ENCODE data around the gene FBP2.

FBP2 gene

DNA sequence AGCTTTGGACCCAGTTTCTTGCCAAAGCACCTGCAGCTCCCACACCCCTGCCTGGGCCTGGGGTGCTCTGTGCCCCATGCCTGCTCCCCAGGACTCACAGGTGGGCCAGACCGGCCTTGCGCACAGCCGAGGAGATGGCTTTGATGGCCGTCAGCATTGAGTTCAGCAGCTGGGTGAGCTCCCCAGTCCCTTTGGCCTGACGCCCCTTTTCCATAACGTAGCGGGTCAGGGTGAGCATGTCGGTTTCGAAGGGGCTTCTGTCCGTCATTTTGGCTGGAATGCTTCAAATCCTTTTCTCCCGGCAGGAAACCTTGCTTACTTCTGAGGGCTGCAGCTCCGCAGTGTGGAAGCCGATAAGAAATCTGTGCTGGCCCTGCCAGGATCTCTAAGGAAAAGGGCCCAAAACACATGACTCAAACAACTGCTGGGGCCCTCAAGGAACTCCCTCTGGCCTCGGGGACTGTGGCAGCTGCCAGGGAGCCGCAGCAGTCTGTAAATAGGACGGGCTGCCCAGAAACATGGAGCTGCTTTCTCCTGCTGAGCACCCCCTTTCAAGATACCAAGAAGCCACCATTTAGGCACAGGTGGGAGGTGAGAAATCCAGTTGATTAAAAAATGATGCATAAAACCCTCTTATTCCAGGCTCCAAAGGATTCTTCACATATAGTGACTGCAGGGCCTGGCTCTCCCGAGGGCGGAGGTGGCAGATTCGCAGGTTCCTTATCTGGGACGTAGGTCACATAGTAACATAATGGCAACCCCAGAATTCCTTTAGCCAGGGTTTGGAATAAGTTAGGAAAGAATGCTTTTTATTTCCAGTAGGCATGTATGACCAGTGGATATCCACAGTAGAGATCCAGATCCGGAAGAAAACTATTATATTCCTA lies at the start of gene FBP2:
Gene FBP2 (minus strand): TSS at position 366 of the 887 bp plus-strand sequence. CDS start 98 bp downstream, at position 268.
- Histone ChIP-seq H3K27me3 (ENCODE audit: low read depth) (no peaks in the 10 kb centered on the region; the same call in 1 of the 2 replicates), H3K4me3 (no peak within 1 kb of the TSS), H3K36me3 (replicated peaks) (no peaks in the 10 kb centered on the region), H3K4me1 (no peaks in the 10 kb centered on the region), H3K9me3 (no peaks in the 10 kb centered on the region)
- in situ Hi-C loops (cut with MboI; ENCODE audit: low sequenced_read_pairs): no loop called here
- DNase-seq (ENCODE audit: low spot score in 2 of 2): no peak

GRCh38 chr9:94643176-94643575 lies 49.6 kb upstream of the FBP2 start:
- Histone ChIP-seq H3K27me3 (ENCODE audit: low read depth) (no peaks in the 10 kb centered on the region), H3K36me3 (replicated peaks) (no peaks in the 10 kb centered on the region), H3K4me1 (no peaks in the 10 kb centered on the region), H3K4me3 (no peak overlapping the region), H3K9me3 (no peaks in the 10 kb centered on the region)
- in situ Hi-C loops (cut with MboI; ENCODE audit: low sequenced_read_pairs): no loop called here
- no peak for DNase-seq (ENCODE audit: low spot score in 2 of 2)

GRCh38 chr9:94642501-94642900 lies 48.9 kb upstream of the FBP2 start:
- DNase-seq (ENCODE audit: low spot score in 2 of 2): no peak
- Histone ChIP-seq H3K36me3 (replicated peaks) (no peaks in the 10 kb centered on the region), H3K9me3 (no peaks in the 10 kb centered on the region), H3K4me1 (no peaks in the 10 kb centered on the region), H3K4me3 (no peak overlapping the region), H3K27me3 (ENCODE audit: low read depth) (no peaks in the 10 kb centered on the region)
- in situ Hi-C loops (cut with MboI; ENCODE audit: low sequenced_read_pairs): no loop called here

DNA sequence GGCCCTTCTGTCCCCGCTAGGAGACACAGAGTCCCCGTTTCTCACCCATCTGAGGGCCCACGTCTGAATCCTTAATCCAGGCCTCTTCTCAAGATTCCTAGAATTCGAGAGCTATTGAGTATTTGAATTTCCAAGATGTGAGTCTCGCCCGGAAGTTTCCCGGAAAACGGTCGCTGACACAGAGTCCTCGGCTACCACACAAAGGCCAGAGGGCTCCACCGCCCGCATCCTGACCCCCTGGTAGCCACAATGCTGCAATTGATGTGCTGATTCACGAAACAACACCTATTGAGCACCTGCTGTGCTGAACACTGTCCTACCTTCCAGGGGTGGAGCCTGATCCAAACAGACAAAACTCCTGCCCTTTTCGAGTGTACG lies 46.4 kb upstream of the FBP2 start:
- Histone ChIP-seq H3K4me3 (no peak overlapping the region), H3K36me3 (replicated peaks) (no peaks in the 10 kb centered on the region), H3K4me1 (no peaks in the 10 kb centered on the region), H3K9me3 (no peaks in the 10 kb centered on the region), H3K27me3 (ENCODE audit: low read depth) (no peaks in the 10 kb centered on the region)
- DNase-seq (ENCODE audit: low spot score in 2 of 2): no peak
- in situ Hi-C loops (cut with MboI; ENCODE audit: low sequenced_read_pairs): no loop called here

DNA sequence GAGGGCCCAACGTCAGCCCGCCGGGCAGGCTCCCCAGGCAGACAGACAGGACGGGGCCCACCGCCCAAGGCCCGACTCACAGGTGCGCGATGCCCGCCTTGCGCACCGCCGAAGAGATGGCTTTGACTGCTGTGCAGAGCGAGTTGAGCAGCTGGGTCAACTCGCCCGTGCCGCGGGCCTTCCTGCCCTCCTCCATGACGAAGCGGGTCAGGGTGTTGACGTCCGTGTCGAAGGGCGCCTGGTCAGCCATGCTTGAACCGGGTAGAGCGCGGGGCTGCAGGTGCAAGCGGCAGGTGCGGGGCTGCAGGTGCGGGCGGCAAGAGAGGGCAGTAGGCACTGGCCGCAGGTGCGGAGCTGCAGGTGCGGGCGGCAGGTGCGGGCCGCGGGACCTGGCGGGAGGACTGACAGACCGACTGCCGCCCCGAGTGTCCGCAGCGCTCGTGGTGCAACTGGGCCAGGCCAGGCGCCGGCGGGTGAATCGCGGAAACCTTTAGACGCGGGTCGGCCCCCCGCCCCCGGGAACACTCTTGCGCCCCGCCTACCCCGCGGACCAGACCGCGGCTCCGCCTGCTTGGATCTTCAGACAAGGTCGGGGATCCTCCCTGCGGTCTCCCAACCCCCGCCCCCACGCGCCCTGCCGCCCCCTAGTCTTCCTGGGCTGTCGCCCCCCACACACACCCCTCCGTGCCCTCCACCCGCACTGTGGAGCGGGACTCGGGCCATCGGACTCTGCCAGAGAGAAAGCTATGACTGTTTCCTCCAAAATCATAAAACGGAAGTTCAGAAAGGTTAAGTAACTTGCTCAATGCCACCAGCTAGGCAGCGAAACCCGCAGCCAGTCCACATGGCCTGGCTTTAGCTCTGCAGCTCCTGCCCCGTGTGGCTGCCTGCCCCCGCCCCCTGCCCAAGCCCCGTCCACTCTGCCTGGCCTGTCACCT lies 45.7 kb upstream of the FBP2 start, which contains the start of gene FBP1:
Gene FBP1 (minus strand): TSS at position 458 of the 938 bp plus-strand sequence. CDS start 208 bp downstream, at position 250.
- H3K36me3 ChIP-seq (replicated peaks): no peaks in the 10 kb centered on the region
- no peaks in the 10 kb centered on the region for H3K9me3 ChIP-seq
- H3K4me3 ChIP-seq: peak within 1 kb of the TSS; percentile 7; the same call in 1 of the 2 replicates
- no peaks in the 10 kb centered on the region for H3K27me3 ChIP-seq (ENCODE audit: low read depth)
- peak in 1 of 2 experiments; percentile 38 for DNase-seq (ENCODE audit: low spot score in 2 of 2)
- in situ Hi-C loops (cut with MboI; ENCODE audit: low sequenced_read_pairs): no loop called here
- no peaks in the 10 kb centered on the region for H3K4me1 ChIP-seq

GRCh38 chr9:94638335-94639060 lies 44.9 kb upstream of the FBP2 start:
- Histone ChIP-seq H3K9me3 (no peaks in the 10 kb centered on the region), H3K4me3 (no peak overlapping the region), H3K4me1 (no peaks in the 10 kb centered on the region), H3K36me3 (replicated peaks) (no peaks in the 10 kb centered on the region), H3K27me3 (ENCODE audit: low read depth) (no peaks in the 10 kb centered on the region)
- in situ Hi-C loops (cut with MboI; ENCODE audit: low sequenced_read_pairs): no loop called here
- no peak for DNase-seq (ENCODE audit: low spot score in 2 of 2)

DNA sequence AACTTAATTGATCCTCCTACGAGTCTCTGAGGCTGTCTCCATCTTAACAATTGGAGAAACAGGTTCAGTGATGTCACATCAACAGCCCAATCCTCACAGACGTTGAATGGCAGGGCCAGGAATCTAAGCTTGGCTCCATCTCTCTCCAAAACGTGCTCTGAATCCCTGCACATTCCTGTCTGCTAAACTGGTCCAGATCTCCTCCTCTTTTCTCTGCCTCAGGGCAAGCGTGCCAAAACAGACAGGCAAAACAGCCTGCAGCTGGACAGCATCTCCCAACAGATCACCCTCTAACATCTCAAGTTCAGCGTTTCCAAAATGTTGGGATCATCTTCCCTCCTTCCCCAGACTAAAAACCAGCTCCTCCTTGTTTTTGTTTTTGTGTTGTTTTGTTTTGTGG lies 39.1 kb upstream of the FBP2 start:
- no peaks in the 10 kb centered on the region for H3K4me1 ChIP-seq
- no peaks in the 10 kb centered on the region for H3K27me3 ChIP-seq (ENCODE audit: low read depth)
- H3K9me3 ChIP-seq: no peaks in the 10 kb centered on the region
- no peak overlapping the region for H3K4me3 ChIP-seq
- in situ Hi-C loops (cut with MboI; ENCODE audit: low sequenced_read_pairs): no loop called here
- H3K36me3 ChIP-seq (replicated peaks): no peaks in the 10 kb centered on the region
- DNase-seq (ENCODE audit: low spot score in 2 of 2): no peak

GRCh38 chr9:94631599-94631998 lies 38.0 kb upstream of the FBP2 start:
- Histone ChIP-seq H3K4me3 (no peak overlapping the region), H3K4me1 (no peaks in the 10 kb centered on the region), H3K9me3 (no peaks in the 10 kb centered on the region), H3K36me3 (replicated peaks) (no peaks in the 10 kb centered on the region), H3K27me3 (ENCODE audit: low read depth) (no peaks in the 10 kb centered on the region)
- no peak for DNase-seq (ENCODE audit: low spot score in 2 of 2)
- in situ Hi-C loops (cut with MboI; ENCODE audit: low sequenced_read_pairs): no loop called here

DNA sequence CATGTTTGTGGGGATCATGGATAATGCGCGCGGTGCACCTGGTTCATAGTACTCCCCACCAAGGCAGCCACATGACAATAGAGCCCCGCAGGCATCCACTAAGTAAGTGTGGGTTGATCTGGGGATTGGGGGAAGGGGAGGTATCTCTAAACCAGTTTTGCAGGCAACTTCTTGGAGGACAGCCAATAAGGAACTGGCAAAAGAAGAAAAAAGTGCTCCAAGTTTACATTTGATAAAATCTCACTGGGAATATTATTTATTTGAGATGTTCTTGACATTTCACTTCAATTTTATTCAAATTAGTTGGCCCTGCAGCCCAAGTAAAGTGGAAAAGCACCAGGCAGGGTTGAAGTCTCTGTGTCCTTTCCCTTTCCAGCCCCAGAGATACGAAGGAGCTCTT lies 37.2 kb upstream of the FBP2 start:
- H3K9me3 ChIP-seq: no peaks in the 10 kb centered on the region
- in situ Hi-C loops (cut with MboI; ENCODE audit: low sequenced_read_pairs): no loop called here
- DNase-seq (ENCODE audit: low spot score in 2 of 2): no peak
- H3K4me3 ChIP-seq: no peak overlapping the region
- H3K27me3 ChIP-seq (ENCODE audit: low read depth): no peaks in the 10 kb centered on the region
- H3K4me1 ChIP-seq: no peaks in the 10 kb centered on the region
- H3K36me3 ChIP-seq (replicated peaks): no peaks in the 10 kb centered on the region

GRCh38 chr9:94630281-94630680 lies 36.7 kb upstream of the FBP2 start:
- no peak for DNase-seq (ENCODE audit: low spot score in 2 of 2)
- H3K4me3 ChIP-seq: no peak overlapping the region
- no peaks in the 10 kb centered on the region for H3K36me3 ChIP-seq (replicated peaks)
- no peaks in the 10 kb centered on the region for H3K9me3 ChIP-seq
- H3K4me1 ChIP-seq: no peaks in the 10 kb centered on the region
- in situ Hi-C loops (cut with MboI; ENCODE audit: low sequenced_read_pairs): no loop called here
- no peaks in the 10 kb centered on the region for H3K27me3 ChIP-seq (ENCODE audit: low read depth)

DNA sequence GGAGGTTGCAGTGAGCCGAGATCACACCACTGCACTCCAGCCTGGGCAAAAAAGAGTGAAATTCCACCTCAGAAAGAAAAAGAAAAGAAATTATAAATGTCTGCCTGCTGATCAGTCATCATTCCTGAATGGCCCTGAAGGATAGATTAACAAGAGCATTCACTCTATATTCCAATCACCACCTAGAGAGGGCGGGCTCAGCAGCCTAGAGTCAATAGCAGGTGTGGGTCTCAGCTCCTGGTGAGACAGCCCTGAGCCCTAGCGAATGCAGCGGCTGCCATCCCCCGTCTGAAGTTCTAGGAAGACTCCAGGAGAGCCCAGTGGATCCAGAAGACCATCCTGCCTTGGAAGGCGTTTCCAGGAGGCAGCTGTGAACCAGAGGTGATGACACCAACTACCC lies 33.7 kb upstream of the FBP2 start:
- H3K4me1 ChIP-seq: no peaks in the 10 kb centered on the region
- no peak overlapping the region for H3K4me3 ChIP-seq
- H3K9me3 ChIP-seq: no peaks in the 10 kb centered on the region
- no peaks in the 10 kb centered on the region for H3K27me3 ChIP-seq (ENCODE audit: low read depth)
- H3K36me3 ChIP-seq (replicated peaks): no peaks in the 10 kb centered on the region
- DNase-seq (ENCODE audit: low spot score in 2 of 2): no peak
- in situ Hi-C loops (cut with MboI; ENCODE audit: low sequenced_read_pairs): no loop called here

DNA sequence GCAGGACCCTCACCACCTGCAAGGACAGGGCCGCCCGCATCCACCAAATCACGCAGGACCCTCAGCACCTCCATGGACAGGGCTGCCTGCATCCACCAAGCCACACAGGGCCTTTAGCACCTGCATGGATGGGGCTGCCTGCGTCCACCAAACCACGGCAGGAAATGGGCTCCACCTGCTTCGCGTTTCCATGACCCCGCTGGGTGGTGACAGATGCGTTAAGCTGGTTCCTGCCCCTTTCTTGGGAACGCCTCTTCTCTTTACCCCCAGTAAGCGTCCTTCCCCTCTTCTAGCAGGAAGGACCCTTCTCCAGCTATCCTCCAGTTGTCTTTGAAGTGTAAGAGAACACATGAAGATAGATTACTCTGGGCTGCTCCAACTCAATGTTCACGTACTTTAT lies 32.2 kb upstream of the FBP2 start:
- Histone ChIP-seq H3K36me3 (replicated peaks) (no peaks in the 10 kb centered on the region), H3K4me1 (no peaks in the 10 kb centered on the region), H3K27me3 (ENCODE audit: low read depth) (no peaks in the 10 kb centered on the region), H3K4me3 (no peak overlapping the region), H3K9me3 (no peaks in the 10 kb centered on the region)
- no peak for DNase-seq (ENCODE audit: low spot score in 2 of 2)
- in situ Hi-C loops (cut with MboI; ENCODE audit: low sequenced_read_pairs): no loop called here

DNA sequence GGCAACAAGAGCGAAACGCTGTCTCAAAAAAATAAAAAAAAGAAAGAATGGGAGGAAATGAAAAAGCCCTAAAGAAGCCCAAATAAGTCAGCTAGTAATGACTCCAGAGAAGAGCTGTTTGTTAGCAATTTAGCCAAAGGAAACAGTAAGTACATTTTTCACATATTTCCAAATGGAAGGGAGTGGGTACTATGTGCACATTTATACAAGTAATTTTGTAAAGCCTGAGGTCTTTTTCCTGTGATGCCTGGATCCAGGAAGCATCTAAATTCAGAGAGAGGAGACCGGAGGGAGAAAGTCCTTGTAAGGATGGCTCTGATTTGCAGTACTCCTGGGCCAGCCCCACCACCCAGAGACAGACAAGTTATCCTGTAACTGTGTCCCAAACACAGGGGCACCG lies 31.0 kb upstream of the FBP2 start:
- DNase-seq (ENCODE audit: low spot score in 2 of 2): no peak
- Histone ChIP-seq H3K4me3 (no peak overlapping the region), H3K36me3 (replicated peaks) (no peaks in the 10 kb centered on the region), H3K9me3 (no peaks in the 10 kb centered on the region), H3K4me1 (no peaks in the 10 kb centered on the region), H3K27me3 (ENCODE audit: low read depth) (no peaks in the 10 kb centered on the region)
- in situ Hi-C loops (cut with MboI; ENCODE audit: low sequenced_read_pairs): no loop called here

Data from HAP-1 (cell line).